NB4 (cell line): Measurements from ENCODE around the gene KRTAP10-7.
"Not testable (repeated sequence)": the region's sequence is repeated elsewhere in the genome, so short reads cannot be mapped to it uniquely, and the experiment has no call there.

ENCODE experiments used
- DNase-seq: peaks from one replicate; pipeline ENCODE4 v3.0.0; 2010; ENCODE audit warnings: low read depth
- H3K4me3 ChIP-seq: one replicate; pipeline ENCODE4 v1.5.1; 2011; ENCODE audit warnings: mild to moderate bottlenecking, low read depth, low read length, moderate library complexity
- MAX ChIP-seq: IDR thresholded peaks from 2 replicates; pipeline ENCODE4 v1.6.1; 2011; ENCODE audit warnings: low read depth, low read length
- MYC ChIP-seq: IDR thresholded peaks from 2 replicates; pipeline ENCODE4 v1.6.1; 2011; ENCODE audit warnings: low read depth, low read length
- POLR2A ChIP-seq: IDR thresholded peaks from 2 replicates; pipeline ENCODE4 v1.6.1; 2011; ENCODE audit warnings: mild to moderate bottlenecking; ENCODE audit not compliant: insufficient read length; ENCODE audit errors: extremely low read depth
- TF ChIP-seq, protein P1 (sequence below): IDR thresholded peaks from one replicate; pipeline ENCODE4 v1.5.1; 2012; ENCODE audit warnings: low read depth, low read length

KRTAP10-7 gene

DNA sequence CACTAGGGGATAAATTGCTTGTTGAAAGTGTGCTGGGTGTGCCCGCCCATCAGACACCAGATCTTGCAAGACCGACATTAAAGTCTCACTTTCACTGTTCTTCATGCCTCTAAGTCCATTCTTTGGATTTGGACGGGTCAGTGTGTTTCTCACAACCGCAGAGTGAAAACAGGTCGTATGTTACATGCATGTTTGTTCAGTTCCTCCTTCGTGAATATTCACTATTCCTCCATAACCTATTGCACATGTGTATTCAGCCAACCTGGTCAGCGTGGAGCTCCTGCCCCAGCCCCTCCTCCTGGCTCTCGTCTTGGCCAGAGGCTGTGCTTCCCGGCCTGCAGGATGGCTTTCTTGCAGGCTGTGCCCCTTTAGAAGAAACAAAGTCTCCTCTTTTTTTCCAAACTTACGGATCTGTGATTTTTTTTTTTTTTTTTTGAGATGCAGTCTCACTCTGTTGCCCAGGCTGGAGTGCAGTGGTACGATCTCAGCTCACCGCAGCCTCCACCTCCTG lies 5.9 kb upstream of the KRTAP10-7 start:
- TF ChIP-seq MYC (no peak), MAX (no peak)
- no peak for DNase-seq
- no peak overlapping the region for H3K4me3 ChIP-seq

- DNase-seq: no peak
- H3K4me3 ChIP-seq: no peak overlapping the region
- no peak for TF ChIP-seq POLR2A
- no peak for TF ChIP-seq MAX
- TF ChIP-seq MYC: no peak
- TF ChIP-seq, protein P1, sequence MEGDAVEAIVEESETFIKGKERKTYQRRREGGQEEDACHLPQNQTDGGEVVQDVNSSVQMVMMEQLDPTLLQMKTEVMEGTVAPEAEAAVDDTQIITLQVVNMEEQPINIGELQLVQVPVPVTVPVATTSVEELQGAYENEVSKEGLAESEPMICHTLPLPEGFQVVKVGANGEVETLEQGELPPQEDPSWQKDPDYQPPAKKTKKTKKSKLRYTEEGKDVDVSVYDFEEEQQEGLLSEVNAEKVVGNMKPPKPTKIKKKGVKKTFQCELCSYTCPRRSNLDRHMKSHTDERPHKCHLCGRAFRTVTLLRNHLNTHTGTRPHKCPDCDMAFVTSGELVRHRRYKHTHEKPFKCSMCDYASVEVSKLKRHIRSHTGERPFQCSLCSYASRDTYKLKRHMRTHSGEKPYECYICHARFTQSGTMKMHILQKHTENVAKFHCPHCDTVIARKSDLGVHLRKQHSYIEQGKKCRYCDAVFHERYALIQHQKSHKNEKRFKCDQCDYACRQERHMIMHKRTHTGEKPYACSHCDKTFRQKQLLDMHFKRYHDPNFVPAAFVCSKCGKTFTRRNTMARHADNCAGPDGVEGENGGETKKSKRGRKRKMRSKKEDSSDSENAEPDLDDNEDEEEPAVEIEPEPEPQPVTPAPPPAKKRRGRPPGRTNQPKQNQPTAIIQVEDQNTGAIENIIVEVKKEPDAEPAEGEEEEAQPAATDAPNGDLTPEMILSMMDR: no peak
Measured at GRCh38 chr21:44595524-44595923, 4.9 kb upstream of the KRTAP10-7 start.

DNA sequence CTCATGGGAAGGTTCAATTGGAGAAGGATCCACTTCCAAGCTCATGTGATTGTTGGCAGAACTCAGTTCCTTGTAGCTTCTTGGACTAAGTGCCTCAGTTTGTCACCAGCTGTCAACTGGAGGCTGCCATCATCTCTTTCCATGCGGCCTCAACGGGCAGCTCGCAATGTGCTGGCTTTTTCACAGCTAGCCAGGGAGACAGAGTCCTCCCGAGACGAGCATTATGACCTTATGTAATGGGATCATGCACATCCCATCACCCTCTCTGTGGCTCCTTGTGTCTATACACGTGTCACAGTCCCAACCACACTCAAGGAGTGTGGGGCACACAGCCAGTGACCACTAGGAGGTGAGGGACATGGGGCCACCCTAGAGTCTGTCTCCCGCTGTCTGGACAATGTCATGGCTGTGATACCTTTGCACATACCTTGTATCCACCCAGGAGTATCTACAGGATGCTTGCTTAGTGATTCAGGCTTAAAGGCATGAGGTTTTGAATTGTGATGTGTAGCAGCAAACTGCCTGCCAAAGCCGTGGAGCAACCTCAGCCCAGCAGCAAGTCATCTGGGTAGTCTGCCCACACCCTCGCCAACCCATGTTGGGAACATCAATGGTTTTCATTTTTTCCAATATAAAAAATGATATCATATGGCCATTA lies 4.2 kb upstream of the KRTAP10-7 start:
- TF ChIP-seq, protein P1: no peak
- TF ChIP-seq POLR2A (no peak), MAX (no peak), MYC (no peak)
- DNase-seq: no peak
- no peak overlapping the region for H3K4me3 ChIP-seq

DNA sequence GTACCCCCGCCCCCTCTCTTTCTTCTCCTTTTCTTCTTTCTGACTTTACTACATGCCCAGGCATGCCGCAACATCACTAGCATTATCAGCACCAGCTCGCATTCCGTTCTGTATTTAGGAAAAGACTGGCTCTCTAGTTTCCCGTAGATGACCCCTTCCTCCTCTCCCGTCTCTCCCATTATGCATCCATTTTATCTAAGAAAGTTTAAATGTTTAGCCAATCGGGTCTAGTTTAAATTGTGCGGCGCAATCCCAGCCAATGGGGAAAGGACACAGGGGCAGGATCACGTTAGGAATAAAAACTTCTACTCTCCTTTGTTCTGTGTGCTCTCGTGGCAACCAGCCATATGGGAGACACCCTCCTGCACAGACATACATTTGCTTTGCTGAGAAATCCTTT lies 2.3 kb upstream of the KRTAP10-7 start:
- H3K4me3 ChIP-seq: no peak overlapping the region
- TF ChIP-seq MYC: no peak
- TF ChIP-seq, protein P1: no peak
- no peak for TF ChIP-seq MAX
- TF ChIP-seq POLR2A: no peak
- DNase-seq: no peak

GRCh38 chr21:44599264-44600029 lies 950 bp upstream of the KRTAP10-7 start:
- DNase-seq: no peak
- H3K4me3 ChIP-seq: no peak overlapping the region
- TF ChIP-seq MYC (no peak), POLR2A (no peak), MAX (no peak)
- TF ChIP-seq, protein P1: no peak

DNA sequence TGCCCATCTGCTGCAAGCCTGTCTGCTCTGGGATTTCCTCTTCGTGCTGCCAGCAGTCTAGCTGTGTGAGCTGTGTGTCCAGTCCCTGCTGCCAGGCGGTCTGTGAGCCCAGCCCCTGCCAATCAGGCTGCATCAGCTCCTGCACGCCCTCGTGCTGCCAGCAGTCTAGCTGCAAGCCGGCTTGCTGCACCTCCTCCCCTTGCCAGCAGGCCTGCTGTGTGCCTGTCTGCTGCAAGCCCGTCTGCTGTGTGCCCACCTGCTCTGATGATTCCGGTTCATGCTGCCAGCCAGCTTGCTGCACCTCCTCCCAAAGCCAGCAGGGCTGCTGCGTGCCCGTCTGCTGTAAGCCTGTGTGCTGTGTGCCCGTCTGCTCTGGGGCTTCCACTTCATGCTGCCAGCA lies 694 bp downstream of the KRTAP10-7 start:
- H3K4me3 ChIP-seq, DNase-seq: not testable (repeated sequence)
